Stimulated activated memory B cell treated with anti-CD40 and anti-IgM and Interleukin-4, amounts not matched to agents 10 μg/mL and 1 μg/mL and 100 μg/mL, for 72 hours (primary cell): ENCODE data around the gene HMCN1.

ENCODE experiments used
- ATAC-seq: fragments of 150-1000 bp; cut with Tn5 transposase; 2 replicates; pipeline ENCODE4 v1.10.0; 2021
- H3K27ac Mint-ChIP-seq: one replicate; pipeline ENCODE4 v1.8.0; 2022; ENCODE audit warnings: mild to moderate bottlenecking, mixed read lengths
- H3K27me3 Mint-ChIP-seq: one replicate; pipeline ENCODE4 v1.8.0; 2022; ENCODE audit warnings: mixed read lengths
- H3K36me3 Mint-ChIP-seq: one replicate; pipeline ENCODE4 v1.8.0; 2022; ENCODE audit warnings: mixed read lengths
- H3K4me1 Mint-ChIP-seq: one replicate; pipeline ENCODE4 v1.8.0; 2022; ENCODE audit warnings: mixed read lengths
- H3K4me3 Mint-ChIP-seq: one replicate; pipeline ENCODE4 v1.8.0; 2022; ENCODE audit warnings: mild to moderate bottlenecking, moderate library complexity, mixed read lengths
- H3K9me3 Mint-ChIP-seq: one replicate; pipeline ENCODE4 v1.8.0; 2022; ENCODE audit warnings: mixed read lengths

Gene HMCN1

DNA sequence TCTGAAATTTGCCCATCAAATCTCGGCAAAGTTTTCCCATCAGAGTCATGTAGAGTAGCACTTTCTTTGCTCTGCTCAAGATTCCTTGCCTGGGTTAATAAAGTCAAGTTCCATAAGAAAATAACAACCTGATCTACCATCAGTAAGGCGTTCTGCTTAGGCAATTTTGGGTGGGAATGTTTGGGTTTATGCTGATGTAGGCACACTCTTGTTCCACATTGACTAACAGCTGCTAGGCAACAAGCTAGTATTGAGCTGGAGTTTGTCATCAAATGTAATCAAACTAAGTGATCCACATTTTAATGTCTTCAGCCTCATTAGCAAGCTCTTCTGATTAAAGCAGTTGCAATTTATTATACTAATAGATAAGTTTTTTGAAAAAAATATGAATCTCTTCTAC is 12.1 kb upstream of the HMCN1 start:
- Mint-ChIP-seq H3K9me3 (no peaks in the 10 kb centered on the region), H3K36me3 (no peaks in the 10 kb centered on the region), H3K27me3 (peaks cover 15% of the 10 kb centered on the region), H3K4me1 (no peaks in the 10 kb centered on the region), H3K27ac (no peak overlapping the region), H3K4me3 (no peak overlapping the region)
- no peak for ATAC-seq

DNA sequence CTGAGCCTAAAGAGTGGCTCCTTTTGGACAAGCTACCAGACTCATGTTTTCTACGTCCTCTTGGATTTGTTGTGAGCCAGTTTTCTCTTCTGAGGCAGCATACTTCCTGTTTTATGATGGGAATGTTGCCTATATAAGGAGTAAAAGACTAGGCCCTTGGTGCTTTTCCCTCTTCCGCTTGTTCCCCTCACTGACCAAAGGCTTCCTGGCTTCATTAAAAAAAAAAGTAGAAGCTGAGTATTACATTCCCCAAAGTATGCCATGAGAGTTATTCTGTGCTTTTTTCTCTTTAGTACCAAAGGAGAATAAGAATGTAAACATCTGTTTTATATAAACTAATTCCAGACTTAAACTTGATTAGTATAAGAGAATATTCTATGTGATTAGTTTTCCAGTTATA is 6.5 kb upstream of the HMCN1 start:
- no peak for ATAC-seq
- peaks cover 34% of the 10 kb centered on the region for H3K27me3 Mint-ChIP-seq
- no peaks in the 10 kb centered on the region for H3K4me1 Mint-ChIP-seq
- H3K36me3 Mint-ChIP-seq, result peaks cover 15% of the 10 kb centered on the region
- H3K4me3 Mint-ChIP-seq, result no peak overlapping the region
- no peak overlapping the region for H3K27ac Mint-ChIP-seq
- peaks cover 18% of the 10 kb centered on the region for H3K9me3 Mint-ChIP-seq

DNA sequence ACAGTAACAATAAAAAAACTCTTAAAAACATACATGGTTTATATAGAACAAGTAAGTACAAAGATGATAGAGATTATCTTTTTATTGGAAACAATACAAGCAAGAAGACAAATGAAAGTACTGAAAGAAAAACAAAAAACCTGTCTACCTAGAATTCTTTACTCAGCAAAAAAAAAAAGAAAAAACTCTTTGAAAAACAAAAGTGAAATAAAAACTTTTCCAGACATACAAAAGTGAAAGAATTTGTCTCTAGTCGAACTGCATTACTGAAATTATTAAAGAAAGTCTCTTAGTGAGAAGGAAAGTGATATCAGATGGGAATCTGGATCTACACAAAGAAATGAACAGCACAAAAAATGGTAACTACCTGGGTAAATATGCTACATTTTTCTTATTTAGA is 2.7 kb upstream of the HMCN1 start:
- Mint-ChIP-seq H3K9me3 (peaks cover 18% of the 10 kb centered on the region), H3K27ac (no peak overlapping the region), H3K4me3 (no peak overlapping the region), H3K27me3 (peaks cover 64% of the 10 kb centered on the region), H3K4me1 (peaks cover 25% of the 10 kb centered on the region), H3K36me3 (peaks cover 15% of the 10 kb centered on the region)
- no peak for ATAC-seq

DNA sequence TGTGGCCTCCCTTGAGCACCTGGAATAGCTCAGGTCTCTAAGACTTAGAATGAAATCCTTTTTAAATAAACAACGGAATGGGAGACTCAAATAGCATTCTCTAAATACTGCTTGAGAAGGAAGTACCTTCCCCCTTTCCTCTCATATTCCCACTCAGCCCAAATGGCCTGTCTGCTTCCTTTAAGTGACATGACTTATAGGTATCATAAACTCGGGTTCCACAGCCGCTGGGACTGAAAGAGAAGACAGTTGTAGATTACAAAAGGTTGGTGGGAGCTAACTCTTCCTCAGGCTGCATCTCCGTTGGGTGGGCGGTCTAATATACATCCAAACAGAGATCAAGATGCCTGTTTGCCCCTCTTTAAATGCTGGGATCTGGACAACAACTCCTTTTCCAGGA is 1.2 kb upstream of the HMCN1 start:
- Mint-ChIP-seq H3K27ac (no peak overlapping the region), H3K27me3 (peaks cover 64% of the 10 kb centered on the region), H3K4me1 (peaks cover 25% of the 10 kb centered on the region), H3K36me3 (peaks cover 15% of the 10 kb centered on the region), H3K4me3 (no peak overlapping the region), H3K9me3 (peaks cover 18% of the 10 kb centered on the region)
- ATAC-seq, result no peak

DNA sequence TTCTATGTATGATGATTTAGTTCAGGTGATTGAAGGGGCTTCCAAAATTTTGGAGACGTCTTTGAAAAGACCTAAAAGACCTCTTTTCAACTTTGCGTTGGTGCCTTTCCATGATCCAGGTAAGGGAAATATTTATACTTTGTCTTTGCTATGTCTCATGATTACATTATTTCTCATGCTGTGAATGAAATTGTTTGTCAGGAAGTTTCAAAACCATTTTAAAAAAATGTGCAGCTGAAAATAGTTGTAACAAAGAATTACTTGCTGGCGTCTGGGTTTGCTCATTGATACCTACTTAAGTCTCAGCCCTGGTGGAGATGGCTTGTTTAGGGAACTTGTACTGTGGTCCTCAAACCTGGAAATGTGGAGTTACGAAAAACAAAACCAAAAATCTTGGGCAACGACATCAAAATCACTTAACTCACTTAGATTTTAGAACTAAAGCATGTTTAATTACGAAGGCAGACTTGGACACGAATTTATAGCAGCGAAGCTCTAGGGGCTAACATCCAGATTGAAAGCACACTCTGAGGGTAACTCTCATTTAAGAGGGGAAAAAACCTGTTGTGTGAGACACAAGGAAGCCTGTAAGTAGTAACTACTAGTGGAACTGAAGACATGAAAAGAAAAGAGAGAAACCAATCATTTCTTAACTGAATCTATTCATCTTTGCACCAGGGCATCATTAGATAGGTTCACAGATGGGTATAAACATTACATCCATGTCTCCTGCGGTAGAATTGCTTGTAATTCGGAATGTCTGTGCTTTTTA is 924 bp downstream of the HMCN1 start:
- Mint-ChIP-seq H3K9me3 (peaks cover 21% of the 10 kb centered on the region), H3K36me3 (peaks cover 15% of the 10 kb centered on the region), H3K27ac (no peak overlapping the region), H3K4me1 (peaks cover 25% of the 10 kb centered on the region), H3K27me3 (peaks cover 68% of the 10 kb centered on the region), H3K4me3 (peak overlapping the region; percentile 32)
- ATAC-seq, result no peak

DNA sequence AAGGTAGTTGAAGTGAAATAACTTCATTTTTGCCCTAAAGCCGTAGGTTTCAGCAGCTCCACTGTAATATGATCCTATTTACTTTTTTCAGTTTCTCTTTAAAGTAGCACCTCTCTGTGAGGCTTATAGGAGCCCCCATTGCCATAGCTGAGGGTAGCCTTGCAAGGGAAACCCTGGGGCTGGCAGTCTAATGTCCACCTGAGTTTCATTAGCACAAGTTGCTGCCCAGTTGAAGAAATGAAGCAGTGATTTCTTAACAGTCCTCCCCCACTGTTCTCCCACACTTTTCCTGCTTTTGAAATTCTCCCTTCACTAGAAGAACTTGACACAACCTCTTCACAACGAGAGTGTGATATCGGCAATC is 1.5 kb downstream of the HMCN1 start:
- Mint-ChIP-seq H3K27ac (no peak overlapping the region), H3K4me3 (no peak overlapping the region), H3K4me1 (peaks cover 25% of the 10 kb centered on the region), H3K36me3 (peaks cover 11% of the 10 kb centered on the region), H3K27me3 (peaks cover 67% of the 10 kb centered on the region), H3K9me3 (peaks cover 19% of the 10 kb centered on the region)
- no peak for ATAC-seq

DNA sequence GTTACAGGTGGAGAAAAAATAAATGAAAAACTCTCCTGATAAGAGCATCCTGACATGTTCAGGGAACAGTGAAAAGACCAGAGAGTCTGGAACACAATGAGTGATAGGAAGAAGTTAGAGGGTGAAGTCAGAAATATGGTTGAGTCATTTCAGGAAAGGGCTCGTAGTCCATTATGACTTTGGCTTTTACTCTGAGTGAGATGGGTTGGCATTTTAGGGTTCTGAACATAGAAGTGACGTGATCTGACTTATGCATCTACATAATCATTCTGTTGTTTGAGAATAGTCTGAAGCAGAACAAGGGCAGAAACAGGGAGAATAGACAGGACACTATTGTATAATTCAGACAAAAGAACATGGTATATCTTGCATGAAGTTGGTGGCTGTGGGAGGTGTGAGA is 5.8 kb downstream of the HMCN1 start:
- Mint-ChIP-seq H3K4me3 (no peak overlapping the region), H3K27me3 (peaks cover 28% of the 10 kb centered on the region), H3K9me3 (peaks cover 14% of the 10 kb centered on the region), H3K4me1 (peaks cover 9% of the 10 kb centered on the region), H3K36me3 (no peaks in the 10 kb centered on the region), H3K27ac (no peak overlapping the region)
- no peak for ATAC-seq

DNA sequence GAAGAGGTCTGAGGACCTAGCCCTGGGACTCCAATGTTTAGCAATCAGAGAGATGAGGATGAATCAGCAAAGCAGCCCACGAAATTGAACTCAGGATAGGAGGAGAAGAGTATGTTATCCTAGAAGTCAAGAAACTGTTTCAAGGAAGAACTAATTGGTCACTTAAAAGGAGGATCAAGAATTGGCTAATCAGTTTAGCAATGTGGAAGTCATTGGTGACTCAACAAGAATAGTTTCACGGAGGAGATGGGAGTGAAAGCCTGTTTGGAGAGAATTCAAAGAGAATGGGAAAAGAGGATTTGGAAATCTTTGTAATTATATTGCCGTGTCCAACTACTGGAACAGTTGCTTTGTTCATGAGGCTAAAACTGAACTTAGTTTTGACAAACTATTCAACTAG is 7.4 kb downstream of the HMCN1 start:
- Mint-ChIP-seq H3K27ac (no peak overlapping the region), H3K4me1 (no peaks in the 10 kb centered on the region), H3K27me3 (peaks cover 18% of the 10 kb centered on the region), H3K36me3 (no peaks in the 10 kb centered on the region), H3K4me3 (no peak overlapping the region), H3K9me3 (peaks cover 14% of the 10 kb centered on the region)
- no peak for ATAC-seq

DNA sequence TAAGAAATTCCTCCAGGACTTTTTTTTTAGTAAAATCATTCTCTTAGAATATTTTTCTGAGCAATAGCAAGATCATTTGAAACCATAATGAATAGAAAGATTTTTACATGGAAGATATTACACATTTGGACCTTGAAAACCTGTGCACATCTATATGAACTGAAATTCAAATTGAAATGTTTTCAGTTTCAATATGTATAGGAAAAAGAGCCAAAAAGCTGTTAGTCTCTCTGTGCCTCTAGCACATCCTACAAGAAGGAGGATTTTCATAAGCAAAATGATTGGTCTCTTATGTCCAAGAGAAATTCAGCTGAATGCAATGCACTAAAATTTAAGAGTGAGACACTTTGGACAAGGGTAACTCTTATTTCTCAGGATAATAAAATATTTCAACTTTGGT is 8.2 kb downstream of the HMCN1 start:
- Mint-ChIP-seq H3K4me3 (no peak overlapping the region), H3K27ac (no peak overlapping the region), H3K4me1 (no peaks in the 10 kb centered on the region), H3K27me3 (peaks cover 18% of the 10 kb centered on the region), H3K9me3 (peaks cover 14% of the 10 kb centered on the region), H3K36me3 (no peaks in the 10 kb centered on the region)
- ATAC-seq, result no peak

DNA sequence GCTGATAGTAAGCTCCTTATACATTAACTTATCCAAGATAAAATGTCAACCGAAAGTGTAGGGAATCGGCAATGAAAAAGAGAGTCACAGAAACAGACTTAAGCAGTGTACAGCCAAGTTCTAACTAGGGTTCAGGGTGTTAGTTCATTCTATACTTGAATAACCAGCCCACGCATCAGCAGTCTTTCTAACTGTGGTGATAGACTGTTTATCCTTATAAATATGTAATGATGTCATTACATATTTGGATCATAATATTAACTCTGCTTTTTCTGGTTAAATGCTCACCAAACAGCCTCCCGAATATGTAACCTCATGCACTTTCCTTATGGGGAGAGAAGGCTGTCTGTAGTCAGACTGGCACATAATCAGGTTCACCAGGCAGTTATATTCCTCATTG is 11.0 kb downstream of the HMCN1 start:
- ATAC-seq, result no peak
- H3K27me3 Mint-ChIP-seq, result peaks cover 14% of the 10 kb centered on the region
- no peak overlapping the region for H3K4me3 Mint-ChIP-seq
- peaks cover 7% of the 10 kb centered on the region for H3K9me3 Mint-ChIP-seq
- no peak overlapping the region for H3K27ac Mint-ChIP-seq
- H3K36me3 Mint-ChIP-seq, result no peaks in the 10 kb centered on the region
- no peaks in the 10 kb centered on the region for H3K4me1 Mint-ChIP-seq

DNA sequence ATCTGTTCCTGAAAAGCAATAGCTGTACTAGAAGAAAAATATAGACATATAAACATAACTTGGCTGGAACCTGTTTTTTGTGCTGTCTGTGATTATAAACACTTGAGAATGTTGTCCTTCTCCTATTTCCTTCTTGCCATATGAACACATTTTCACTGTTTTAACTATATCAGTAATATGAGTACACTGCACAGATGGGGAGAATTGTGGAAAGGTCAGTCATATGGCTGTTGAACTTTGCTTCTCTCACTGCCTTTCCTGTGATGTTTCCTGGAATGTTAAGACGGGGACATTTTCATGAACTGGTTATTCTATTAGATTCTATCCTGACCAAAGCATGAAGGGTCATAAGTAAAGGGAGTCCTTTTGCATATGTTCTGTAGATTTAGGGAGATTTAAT is 24.9 kb downstream of the HMCN1 start:
- no peak overlapping the region for H3K27ac Mint-ChIP-seq
- no peak for ATAC-seq
- H3K27me3 Mint-ChIP-seq, result peaks cover 29% of the 10 kb centered on the region
- H3K4me1 Mint-ChIP-seq, result no peaks in the 10 kb centered on the region
- no peak overlapping the region for H3K4me3 Mint-ChIP-seq
- H3K9me3 Mint-ChIP-seq, result no peaks in the 10 kb centered on the region
- H3K36me3 Mint-ChIP-seq, result no peaks in the 10 kb centered on the region

DNA sequence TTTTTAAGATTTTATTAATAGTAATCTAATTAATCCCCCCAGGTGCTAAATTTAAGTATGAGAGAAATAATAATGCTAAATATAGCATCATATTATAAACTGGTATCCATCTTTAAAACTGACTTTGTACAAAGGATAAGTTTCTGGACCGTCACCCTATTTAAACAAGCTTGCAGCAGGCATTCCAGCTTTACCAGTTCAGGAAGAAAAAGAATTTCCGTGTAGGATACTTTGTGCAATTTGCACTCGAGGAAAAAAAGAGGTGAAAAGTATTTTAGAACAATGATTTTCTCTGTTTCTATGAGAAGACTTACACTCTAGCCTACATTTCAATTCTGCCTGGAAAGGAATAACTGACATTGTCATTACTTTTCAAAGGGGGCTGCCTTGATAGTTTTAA is 27.6 kb downstream of the HMCN1 start:
- no peak for ATAC-seq
- Mint-ChIP-seq H3K27ac (no peak overlapping the region), H3K9me3 (no peaks in the 10 kb centered on the region), H3K4me3 (no peak overlapping the region), H3K4me1 (no peaks in the 10 kb centered on the region), H3K27me3 (peaks cover 38% of the 10 kb centered on the region), H3K36me3 (no peaks in the 10 kb centered on the region)

DNA sequence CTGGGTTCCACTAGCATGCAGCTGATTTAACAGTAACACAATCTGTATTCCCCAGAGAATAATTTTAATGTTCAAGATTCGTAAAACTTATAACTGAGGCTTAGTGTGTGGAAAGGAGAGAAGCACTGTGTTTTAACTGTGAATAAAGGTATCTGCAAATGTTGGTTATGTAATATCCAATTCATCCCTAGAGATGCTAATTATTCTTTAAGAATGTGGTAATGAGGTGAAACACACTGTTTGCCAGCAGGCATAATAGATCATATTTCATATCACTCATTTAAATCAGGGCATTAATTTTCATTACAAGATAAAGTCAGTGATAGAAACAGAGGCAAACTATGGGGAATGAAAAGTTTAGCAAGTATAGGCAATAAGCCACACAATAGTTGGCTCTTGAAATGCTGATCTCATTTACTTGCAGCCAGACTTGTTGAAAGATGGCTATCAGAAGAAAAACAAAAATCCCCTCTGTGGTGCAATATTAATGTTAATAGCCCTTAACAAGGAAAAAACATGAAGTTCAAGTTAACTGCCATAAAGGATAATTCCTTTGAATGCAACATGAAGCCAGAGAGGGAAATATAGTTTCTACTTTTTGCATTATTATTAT is 33.4 kb downstream of the HMCN1 start:
- no peaks in the 10 kb centered on the region for H3K36me3 Mint-ChIP-seq
- H3K27me3 Mint-ChIP-seq, result peaks cover 16% of the 10 kb centered on the region
- no peak overlapping the region for H3K27ac Mint-ChIP-seq
- no peaks in the 10 kb centered on the region for H3K9me3 Mint-ChIP-seq
- H3K4me3 Mint-ChIP-seq, result no peak overlapping the region
- ATAC-seq, result no peak
- H3K4me1 Mint-ChIP-seq, result no peaks in the 10 kb centered on the region

DNA sequence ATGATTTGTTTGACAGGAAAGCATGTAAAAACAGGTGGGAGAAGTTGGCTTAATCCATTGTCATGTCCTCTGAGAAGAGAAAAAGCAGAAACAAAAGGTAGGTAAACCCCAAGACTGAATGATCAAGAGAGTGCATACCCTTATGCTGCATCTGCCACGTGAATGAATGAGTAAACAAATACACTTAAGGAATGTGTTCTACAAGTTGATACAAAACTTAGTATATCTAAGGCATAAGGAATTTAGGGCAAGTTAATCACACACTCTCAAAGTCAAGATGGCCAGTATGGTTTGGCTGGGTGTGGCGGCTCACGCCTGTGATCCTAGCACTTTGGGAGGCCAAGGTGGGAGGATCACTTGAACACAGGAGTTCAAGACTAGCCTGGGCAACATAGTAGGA is 34.2 kb downstream of the HMCN1 start:
- Mint-ChIP-seq H3K27ac (no peak overlapping the region), H3K9me3 (no peaks in the 10 kb centered on the region), H3K27me3 (peaks cover 9% of the 10 kb centered on the region), H3K36me3 (no peaks in the 10 kb centered on the region), H3K4me3 (no peak overlapping the region), H3K4me1 (no peaks in the 10 kb centered on the region)
- ATAC-seq, result no peak

DNA sequence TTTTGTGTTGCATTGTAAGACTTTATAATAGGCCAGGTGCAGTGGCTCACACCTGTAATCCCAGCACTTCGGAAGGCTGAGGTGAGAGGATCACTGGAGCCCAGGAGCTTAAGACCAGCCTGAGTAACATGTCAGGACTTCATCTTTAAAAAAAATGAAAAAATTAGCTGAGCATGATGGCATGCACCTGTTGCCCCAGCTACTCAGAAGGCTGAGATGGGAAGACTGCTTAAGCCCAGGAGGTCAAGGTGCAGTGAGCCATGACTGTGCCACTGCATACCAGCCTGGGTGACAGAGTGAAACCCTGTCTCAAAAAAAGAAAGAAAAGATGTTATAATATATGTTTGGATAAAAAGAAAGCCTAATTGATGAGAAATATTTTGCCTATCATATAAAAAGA is 34.9 kb downstream of the HMCN1 start:
- Mint-ChIP-seq H3K27ac (no peak overlapping the region), H3K27me3 (peaks cover 9% of the 10 kb centered on the region)
- ATAC-seq, result no peak

DNA sequence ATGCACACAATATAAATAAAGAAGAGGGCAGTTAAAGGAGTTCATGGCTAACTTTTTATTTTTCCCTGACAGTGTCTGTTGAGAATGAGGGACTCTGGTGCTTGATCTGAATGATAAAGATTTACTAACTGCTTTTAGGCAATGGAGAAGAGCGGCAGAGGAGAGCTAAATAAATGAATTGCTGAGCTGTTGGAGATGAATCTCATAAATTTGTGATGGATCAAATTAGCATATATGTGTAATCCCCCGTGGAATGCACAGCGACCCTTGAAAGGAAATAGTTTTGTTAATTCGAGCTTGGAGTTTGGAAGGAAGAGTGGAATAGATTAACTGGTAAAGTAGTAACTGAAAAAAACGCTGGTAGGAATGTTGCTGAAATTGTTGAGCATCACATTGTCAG is 40.2 kb downstream of the HMCN1 start:
- Mint-ChIP-seq H3K4me1 (no peaks in the 10 kb centered on the region), H3K9me3 (no peaks in the 10 kb centered on the region), H3K27me3 (no peaks in the 10 kb centered on the region), H3K36me3 (no peaks in the 10 kb centered on the region), H3K4me3 (no peak overlapping the region), H3K27ac (no peak overlapping the region)
- no peak for ATAC-seq

More for the DNA sequence above, 34.9 kb downstream of the HMCN1 start:
- Mint-ChIP-seq H3K36me3 (no peaks in the 10 kb centered on the region), H3K4me3 (no peak overlapping the region), H3K9me3 (no peaks in the 10 kb centered on the region), H3K4me1 (no peaks in the 10 kb centered on the region)
